Fibroblast of pulmonary artery (primary cell): Measurements from ENCODE around the gene SLFNL1.

Source experiments
- DNase-seq: peaks from one replicate; pipeline ENCODE4 v3.0.0-alpha.2; 2010; ENCODE audit warnings: low read depth
- H3K4me3 ChIP-seq: replicated peaks from 2 replicates; pipeline ENCODE4 v1.5.1; 2011; ENCODE audit warnings: low read depth, mild to moderate bottlenecking, control low read depth, low read length, moderate library complexity
- TF ChIP-seq, protein P1 (sequence below): IDR thresholded peaks from 2 replicates; pipeline ENCODE4 v1.5.1; 2011; ENCODE audit warnings: mild to moderate bottlenecking, control low read depth, low read length, inconsistent platforms; ENCODE audit errors: missing control alignments

SLFNL1 gene

DNA sequence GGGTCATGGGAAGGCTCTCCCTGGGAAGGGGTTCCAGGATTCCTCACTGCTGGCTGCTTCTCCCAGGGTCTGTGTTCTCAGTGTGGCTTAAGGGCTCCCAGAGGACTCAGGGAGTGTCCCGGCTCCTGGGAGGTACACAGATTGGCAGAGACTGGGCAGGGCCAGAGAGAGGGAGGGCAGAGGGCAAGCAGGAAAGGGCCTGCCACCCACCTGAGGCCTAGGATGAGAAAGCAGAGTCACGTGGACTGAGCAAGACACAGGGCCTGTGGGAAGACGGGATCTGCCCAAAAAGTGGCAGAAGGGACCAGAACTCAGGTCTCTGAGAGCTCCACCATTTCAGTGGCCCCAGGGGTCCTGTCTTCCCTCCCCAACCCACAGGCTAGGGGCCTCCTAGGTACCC, 871 bp downstream of the SLFNL1 start:
- TF ChIP-seq, protein P1, sequence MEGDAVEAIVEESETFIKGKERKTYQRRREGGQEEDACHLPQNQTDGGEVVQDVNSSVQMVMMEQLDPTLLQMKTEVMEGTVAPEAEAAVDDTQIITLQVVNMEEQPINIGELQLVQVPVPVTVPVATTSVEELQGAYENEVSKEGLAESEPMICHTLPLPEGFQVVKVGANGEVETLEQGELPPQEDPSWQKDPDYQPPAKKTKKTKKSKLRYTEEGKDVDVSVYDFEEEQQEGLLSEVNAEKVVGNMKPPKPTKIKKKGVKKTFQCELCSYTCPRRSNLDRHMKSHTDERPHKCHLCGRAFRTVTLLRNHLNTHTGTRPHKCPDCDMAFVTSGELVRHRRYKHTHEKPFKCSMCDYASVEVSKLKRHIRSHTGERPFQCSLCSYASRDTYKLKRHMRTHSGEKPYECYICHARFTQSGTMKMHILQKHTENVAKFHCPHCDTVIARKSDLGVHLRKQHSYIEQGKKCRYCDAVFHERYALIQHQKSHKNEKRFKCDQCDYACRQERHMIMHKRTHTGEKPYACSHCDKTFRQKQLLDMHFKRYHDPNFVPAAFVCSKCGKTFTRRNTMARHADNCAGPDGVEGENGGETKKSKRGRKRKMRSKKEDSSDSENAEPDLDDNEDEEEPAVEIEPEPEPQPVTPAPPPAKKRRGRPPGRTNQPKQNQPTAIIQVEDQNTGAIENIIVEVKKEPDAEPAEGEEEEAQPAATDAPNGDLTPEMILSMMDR = no peak
- H3K4me3 ChIP-seq = no peak overlapping the region
- DNase-seq = no peak

DNA sequence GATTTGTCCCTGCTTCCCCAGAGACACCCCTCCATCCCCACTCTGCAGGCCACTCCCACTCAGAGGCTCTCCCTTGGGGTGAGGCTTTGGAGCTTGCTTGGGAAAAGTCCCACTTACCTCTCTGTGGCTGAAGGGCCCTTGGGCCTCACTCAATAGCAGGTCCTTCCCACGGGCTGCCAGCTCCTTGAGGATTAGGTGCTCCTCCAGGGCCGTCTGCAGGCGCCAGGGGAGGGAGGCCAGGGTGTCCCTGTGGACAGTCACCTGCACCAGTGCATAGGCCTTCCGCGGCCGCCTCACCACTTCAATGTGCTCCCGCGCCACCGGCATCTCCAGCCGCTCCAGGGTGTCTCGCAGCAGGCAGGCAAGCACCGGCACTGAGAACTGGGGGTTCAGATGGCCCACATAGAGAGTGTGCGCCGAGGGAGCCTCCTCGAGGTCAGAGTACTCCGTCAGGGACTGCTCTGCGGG, 1.4 kb downstream of the SLFNL1 start:
- no peak for DNase-seq
- TF ChIP-seq, protein P1 = no peak
- no peak overlapping the region for H3K4me3 ChIP-seq

DNA sequence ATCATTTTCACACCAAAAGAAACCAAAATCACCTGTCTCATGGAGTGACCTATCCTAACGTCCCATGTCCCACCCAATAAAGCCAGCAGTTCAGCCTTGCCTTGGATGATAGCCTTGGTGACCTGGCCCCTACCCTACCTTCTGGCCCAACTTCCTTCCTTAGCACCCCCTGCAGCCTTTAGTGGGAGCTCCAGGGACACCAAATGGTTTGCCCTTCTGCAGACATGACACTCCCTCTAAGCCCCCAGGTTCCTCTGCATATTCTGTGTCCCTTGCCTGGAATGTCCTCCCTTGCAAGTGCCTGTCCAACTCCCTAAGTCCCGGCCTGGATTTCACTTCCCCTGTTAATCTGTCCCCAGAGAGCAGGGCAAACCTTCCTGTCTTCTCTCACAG, 2.2 kb downstream of the SLFNL1 start:
- no peak for DNase-seq
- TF ChIP-seq, protein P1 = no peak

DNA sequence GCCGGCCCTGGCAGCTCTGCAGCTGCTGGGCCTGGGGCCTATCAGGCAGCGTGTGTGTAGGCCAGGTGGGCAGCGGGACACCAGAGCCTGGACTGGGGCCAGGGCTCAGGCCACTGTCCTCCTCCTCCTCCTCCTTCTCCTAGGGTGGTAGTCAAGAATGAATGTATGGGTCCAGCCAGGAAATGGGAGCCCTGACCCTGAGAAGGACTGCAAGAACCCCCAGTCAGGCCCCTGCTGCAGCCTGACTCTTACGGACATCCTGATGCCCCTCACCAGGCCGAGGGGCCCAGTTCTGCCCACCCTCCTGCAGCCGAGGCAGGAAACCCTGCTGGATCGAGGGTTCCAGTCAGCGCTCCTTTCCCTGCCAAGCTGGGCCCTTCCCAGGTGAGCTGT, 3.5 kb downstream of the SLFNL1 start:
- TF ChIP-seq, protein P1 = no peak
- DNase-seq = no peak
- no peak overlapping the region for H3K4me3 ChIP-seq

More for the DNA sequence above, 2.2 kb downstream of the SLFNL1 start:
- no peak overlapping the region for H3K4me3 ChIP-seq

DNA sequence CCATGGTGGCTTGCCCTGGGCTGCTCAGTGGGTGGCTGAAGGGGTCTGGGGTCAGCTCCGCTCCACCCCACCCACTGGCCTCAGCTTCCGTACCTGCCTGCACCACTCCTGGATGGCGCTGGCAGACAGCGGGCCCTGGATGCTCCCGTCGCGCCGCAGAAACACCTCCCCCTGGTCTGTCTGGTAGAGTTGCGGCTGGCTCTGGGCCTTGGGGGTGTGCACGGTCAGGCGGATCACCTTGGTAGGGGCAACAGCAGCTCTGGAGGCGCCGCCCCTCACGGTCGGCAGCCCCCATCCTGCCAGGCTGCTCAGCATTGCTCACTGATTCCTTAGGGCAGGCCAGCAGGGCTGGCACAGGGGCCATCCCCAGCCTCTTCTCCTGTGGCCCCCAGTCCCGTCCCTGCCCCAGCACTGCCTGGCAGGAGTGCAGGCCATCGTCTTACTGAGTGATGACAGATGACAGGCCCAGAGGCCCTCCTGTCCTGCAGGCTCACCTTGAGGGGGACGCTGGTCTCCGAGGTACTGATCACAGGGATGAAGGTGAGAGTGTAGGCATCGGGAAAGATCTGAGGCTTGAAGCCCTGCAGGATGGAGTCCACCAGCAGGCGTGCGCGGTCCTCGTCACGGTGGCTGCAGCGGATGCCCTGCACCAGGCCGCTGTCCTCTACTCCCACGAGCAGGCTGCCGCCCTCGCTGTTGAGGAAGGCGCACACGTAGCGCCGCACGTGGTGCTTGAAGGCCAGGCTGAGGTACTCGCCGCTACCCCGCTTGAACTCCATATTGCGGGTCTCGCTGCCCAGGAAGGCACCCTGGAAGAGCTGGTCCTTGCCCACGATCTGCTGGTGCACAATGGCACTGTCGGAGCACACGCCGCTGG, 4.1 kb downstream of the SLFNL1 start:
- DNase-seq = no peak
- TF ChIP-seq, protein P1 = no peak
- H3K4me3 ChIP-seq = no peak overlapping the region

DNA sequence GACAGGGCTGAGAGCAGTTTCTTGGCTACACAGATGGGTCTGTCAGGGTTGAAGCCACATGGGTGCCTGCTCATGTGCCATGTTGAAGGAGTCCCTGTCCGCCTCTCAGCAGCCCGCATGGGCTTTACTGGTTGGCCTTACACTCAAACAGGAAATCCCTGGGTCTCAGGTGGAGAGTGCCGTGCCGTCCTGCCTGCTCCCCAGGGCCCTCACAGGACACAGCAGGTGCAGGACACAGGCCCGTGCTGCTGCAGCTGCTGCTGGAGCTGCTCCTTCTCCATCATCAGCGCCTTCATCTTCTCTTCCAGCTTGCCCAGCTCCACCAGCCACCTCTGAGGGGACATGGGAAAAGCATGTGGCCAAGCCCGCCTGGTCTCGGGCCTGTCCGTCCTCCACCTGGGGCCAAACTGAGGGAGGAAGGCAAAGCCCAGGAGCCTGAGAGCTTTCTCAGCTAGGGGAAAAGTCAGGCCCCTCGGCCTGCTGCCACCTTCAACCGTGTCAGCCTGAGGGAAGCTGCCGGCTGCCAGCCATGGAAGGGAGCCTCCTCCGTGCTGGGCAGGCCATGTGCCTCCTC, 5.5 kb downstream of the SLFNL1 start:
- no peak overlapping the region for H3K4me3 ChIP-seq
- TF ChIP-seq, protein P1 = no peak
- no peak for DNase-seq
